T-helper 2 cell treated with Interferon-gamma antibody and Interleukin-4, amounts not matched to agents 100 ng/mL and 5 ng/mL, for 36 hours (primary cell): ENCODE measurements around the gene PNMA6E. TPM values are rescaled to one million over a fixed set of nuclear protein-coding genes. Genes with fewer than 3 reads are reported as not detected.
"Not testable (repeated sequence)": the region's sequence is repeated elsewhere in the genome, so short reads cannot be mapped to it uniquely, and the experiment has no call there.

Source experiments
- intact Hi-C: fragments of 100-400 bp; cut with micrococcal nuclease; formaldehyde crosslinking; loops from one replicate; pipeline ENCODE4 v1.15.1; 2023
- total RNA-seq: library from RNA; stranded (reverse); gene quantifications from 2 replicates; pipeline ENCODE4 v1.2.3, GENCODE V29; 2022

PNMA6E gene
- total RNA-seq, 1 donor from 2014 or later: not detected

GRCh38 chrX:153409414-153410101 is 8.4 kb upstream of the PNMA6E start:
- intact Hi-C loops: loop anchor here (10.0 kb wide), 1 partner anchor 55 kb away; no protein-coding TSS in a partner anchor

- intact Hi-C loops: loop anchor here (10.0 kb wide), 1 partner anchor 56 kb away; no protein-coding TSS in a partner anchor
Measured at GRCh38 chrX:153408871-153409351, 7.8 kb upstream of the PNMA6E start.

GRCh38 chrX:153408221-153408721 is 7.1 kb upstream of the PNMA6E start:
- intact Hi-C loops: loop anchor here (10.0 kb wide), 1 partner anchor 57 kb away; no protein-coding TSS in a partner anchor

- intact Hi-C loops: loop anchor here (10.0 kb wide), 1 partner anchor 57 kb away; no protein-coding TSS in a partner anchor
Measured at GRCh38 chrX:153407736-153408135, 6.6 kb upstream of the PNMA6E start.

DNA sequence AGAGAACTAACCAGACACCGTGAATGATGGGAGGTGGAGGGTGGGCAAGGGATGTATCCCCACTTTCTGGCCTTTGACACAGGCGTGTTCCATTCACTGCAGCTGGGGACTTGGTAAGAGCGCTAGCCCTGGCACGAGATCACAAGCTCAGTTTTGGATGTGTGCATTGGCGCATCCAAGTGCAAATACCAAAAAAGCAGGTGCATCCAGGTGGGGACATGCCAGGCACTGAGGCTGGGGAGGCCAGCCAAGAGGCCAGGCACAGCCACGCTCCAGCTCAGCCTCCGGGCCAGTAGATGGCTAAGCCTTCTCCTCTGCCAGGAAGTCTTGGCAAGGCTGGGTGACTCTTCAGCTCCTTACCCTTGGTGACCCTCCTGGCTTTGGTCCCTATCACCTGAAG is 5.8 kb upstream of the PNMA6E start:
- intact Hi-C loops: loop anchor here (10.0 kb wide), 1 partner anchor 58 kb away; no protein-coding TSS in a partner anchor

- intact Hi-C loops: loop anchor here (10.0 kb wide), 1 partner anchor 59 kb away; no protein-coding TSS in a partner anchor
Measured at GRCh38 chrX:153406011-153406410, 4.9 kb upstream of the PNMA6E start.

DNA sequence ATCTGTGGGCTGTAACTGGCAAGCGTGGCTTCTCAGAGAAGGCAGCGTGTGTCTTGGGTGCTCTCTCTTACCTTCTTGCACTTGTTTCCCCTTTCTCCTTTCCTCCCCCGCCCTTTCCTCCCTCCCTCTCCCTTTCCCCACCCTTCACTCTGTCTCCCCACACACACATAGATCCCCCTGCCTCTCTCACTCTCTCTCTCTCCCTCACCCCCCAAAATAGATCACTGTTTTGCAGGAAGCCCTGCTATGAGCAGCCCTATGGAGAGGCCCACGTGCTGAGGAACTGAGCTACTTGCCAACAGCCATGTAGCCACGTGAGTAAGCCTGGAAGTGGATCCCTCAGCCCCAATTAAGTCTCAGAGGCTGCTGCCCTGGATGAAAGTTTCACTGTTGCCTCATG is 4.3 kb upstream of the PNMA6E start:
- intact Hi-C loops: loop anchor here (10.0 kb wide), 1 partner anchor 59 kb away; no protein-coding TSS in a partner anchor

DNA sequence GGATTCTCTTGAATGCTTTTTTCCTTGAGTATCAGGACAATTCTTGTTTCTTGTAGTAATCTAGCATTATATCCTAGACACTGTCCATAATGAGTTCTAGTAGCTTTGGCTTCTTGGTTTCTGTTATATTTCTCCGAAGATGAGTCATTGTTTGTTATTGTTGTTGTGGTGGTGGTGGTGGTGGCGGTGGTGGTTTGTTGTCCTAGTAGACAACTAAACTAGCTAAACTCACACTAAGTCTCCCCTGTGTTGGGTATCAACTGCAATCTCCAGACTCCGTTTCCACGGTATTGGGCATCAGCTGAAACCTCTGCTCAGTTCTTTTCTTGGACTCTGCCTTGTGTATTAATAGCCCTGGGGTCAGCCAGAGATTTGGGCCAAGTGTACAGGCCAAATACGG is 3.2 kb upstream of the PNMA6E start:
- intact Hi-C loops: loop anchor here (10.0 kb wide), 1 partner anchor 60 kb away; no protein-coding TSS in a partner anchor

- intact Hi-C loops: loop anchor here (10.0 kb wide), 1 partner anchor 64 kb away; no protein-coding TSS in a partner anchor
Measured at GRCh38 chrX:153400146-153401132, 711 bp downstream of the PNMA6E start.

DNA sequence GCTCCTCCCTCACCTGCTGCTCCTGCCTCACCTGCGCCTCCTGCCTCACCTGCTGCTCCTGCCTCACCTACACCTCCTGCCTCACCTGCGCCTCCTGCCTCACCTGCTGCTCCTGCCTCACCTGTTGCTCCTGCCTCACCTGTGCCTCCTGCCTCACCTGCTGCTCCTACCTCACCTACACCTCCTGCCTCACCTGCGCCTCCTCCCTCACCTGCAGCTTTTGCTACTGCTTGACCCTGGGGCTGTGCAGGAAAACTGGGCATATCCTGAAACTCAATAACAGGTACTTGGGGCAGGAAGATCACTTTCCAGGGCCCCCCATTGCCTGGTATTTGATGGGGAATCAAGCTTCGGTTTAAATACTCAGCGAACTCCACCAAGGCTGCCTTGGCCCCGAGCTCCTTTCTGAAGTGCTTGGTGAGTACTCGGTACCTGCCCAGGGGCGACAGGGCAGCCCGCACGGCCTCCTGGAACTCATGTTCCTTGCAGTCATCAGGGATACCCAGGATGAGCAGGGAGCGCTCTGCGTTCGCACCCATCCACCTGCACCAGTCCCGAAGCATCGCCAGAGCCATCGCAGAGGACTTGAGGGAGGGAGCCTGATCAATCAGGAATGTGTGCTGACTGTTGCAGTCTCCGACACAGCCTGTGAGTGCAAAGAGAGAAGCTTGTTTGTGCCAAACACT is 2.7 kb downstream of the PNMA6E start:
- intact Hi-C loops: no loop called here

DNA sequence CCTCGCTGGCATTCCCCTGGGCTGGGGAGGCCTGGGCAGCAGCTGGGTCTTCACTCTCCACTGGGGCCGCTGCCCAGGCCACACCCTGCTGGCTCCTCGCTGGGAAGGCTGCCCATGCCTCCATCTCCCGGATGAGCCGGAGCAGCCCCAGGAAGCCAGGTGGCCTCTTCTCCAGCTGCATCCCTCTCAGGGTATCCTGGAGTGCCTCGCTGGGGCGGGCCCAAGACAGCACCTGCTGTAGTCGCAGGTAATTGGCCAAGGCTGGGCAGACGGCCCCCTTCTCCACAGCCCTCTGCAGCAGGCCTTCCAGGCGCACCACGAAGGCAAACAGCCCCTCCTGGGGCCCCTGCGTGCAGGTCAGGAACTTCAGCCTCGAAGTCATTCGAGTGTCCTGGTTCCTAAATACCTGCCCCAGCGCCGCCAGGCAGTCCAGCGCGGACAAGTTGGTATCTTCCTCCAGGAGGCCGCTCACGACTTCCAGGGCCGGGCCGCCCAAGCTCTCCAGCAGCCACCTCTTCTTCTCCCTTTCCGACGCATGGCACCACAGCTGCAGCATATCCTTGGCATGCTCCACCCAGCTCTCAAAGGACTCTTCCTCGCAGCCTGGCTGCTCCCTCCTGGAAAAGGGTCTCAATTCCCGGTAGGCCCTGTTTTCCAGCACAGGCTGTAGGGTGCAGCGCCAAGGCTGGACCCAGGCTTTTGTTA is 3.7 kb downstream of the PNMA6E start:
- intact Hi-C loops: no loop called here

GRCh38 chrX:153396320-153397195 is 4.6 kb downstream of the PNMA6E start:
- intact Hi-C loops: no loop called here

DNA sequence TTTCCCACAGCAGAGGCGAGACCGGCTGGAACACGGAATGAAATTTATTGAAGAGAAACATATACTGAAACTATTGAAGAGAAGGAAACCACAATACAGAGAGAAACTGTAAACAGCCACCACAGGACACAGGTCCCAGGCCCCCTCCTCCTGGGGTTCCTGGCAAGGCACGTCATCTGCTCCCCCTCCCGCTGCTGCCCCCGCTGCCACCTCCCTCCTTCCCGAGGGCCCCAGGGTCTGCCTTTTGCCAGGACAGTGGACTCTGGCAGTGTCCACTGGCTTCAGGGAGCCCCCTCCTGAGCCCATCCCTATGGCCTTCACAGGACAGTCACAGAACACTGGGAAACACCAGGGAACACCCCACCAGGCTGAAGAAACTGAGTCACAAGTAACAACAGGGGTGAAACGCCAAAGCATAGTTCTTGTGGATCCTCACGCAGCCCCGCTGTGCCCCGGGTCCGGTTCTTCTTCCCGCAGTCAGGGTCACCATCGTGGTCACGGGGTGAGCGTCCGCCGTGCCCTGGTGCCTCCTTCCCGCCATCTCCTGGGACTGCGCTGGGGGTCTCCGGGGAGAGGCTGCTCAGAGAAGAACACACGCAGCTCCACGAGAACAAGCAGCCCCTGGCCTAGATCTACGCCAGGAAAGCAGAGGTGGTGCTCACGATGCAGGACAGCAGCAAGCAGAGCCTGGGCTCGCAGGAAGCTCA is 5.4 kb downstream of the PNMA6E start:
- intact Hi-C loops: no loop called here

DNA sequence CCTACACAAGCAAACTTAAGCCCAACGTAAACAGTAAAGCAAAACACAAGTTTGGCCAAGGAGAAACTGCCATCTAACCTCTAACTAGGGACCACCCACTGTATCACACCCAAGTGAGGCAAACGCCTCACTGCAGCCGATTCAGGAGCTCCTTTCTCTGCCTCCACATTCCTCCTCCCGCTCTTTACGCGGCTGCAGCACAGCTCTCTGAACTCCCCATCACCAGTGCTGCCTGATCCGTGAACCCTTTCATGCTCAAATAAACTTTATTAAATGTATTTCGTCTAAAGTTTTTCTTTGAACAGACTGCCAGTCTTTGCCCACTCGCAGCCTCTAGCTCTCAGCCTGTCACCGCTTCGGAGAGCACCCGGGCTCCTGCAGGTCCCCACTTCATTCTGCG is 6.5 kb downstream of the PNMA6E start:
- intact Hi-C loops: no loop called here

DNA sequence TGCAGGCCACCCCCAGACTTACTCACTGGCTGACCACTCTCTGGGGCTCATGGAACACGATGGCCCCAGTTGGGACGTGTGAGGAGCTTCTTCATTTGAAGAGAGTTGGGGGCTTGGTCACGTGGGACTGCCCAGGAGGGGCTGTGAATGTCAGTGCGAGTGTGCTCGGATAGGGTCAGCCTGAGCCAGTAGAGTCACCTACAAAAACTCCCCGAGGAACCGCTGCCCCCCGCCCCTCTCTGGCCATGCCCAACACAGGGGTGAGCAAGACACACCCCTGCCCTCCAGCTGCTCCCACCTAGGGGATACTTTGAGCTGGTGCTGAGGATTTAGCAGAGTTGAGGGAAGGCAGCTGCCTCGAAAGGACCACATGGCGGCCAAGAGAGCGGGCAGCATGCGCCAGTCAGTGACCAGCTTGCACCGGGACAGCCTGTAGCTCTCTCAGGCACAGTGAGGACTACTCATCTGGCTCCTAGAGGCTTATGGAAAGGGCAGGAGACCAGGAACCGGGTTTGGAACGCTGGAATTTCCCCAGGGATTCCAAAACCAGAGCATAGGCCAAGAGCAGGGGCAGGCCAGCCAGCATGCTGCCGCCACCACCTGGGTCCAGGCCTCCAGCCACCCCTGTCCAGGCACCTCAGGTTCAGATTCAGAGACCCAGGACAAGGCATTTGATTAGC is 8.4 kb downstream of the PNMA6E start:
- intact Hi-C loops: no loop called here

GRCh38 chrX:153389460-153389768 is 11.7 kb downstream of the PNMA6E start:
- intact Hi-C loops: not testable (repeated sequence)

DNA sequence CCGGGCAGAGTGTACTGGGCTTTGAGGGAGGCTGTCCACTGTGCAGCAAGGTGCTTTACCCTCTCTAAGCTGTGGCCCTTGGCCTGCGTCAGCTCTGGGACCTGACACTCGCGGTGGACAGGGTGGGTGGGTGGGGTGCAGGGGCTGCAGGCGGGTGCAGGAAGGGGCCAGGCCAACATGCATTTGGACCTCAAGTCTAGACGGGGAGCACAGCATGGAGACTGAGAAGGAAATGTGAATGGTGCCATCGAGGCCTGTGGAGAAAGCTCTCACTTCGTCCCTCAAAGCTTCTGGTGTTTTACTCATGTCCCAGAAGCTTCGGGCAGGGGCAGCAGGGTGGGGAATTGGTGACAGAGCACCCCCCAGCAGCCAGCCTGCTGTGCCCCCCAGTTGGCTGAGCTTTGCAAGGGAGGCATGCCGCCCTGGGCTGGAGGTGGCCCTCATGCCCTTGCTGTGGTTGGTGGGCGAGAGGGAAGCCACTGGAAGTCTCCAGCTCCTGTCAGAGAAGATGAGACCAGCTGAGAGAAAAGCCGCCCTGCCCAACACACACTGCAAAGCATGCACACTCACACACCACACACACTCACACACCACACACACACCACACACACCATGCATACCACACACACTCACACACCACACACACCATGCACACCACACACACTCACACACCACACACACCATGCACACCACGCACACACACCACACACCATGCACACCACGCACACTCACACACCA is 12.3 kb downstream of the PNMA6E start:
- intact Hi-C loops: no loop called here
